ENCODE results near the gene TBX10. TPM values are rescaled to one million over a fixed set of nuclear protein-coding genes. Genes with fewer than 3 reads are reported as not detected.

Gene TBX10
- total and polyA plus RNA-seq, 4 donors = 0.12 to 0.43 TPM; not detected in 2

GRCh38 chr11:67607507-67607906, 32.1 kb downstream of the TBX10 start:
- WGBS = 38% methylated on average over 9 of the region's 9 CpGs
- TF ChIP-seq SP1 (IDR thresholded peaks at IDR 0.05) (no peak), HNF4A (conservative IDR thresholded peaks at IDR 0.05) (no peak), TAF1 (conservative IDR thresholded peaks at IDR 0.05) (no peak), FOXA2 (IDR thresholded peaks at IDR 0.05) (no peak), HNF4G (IDR thresholded peaks at IDR 0.05) (no peak), ZBTB33 (IDR thresholded peaks at IDR 0.05) (no peak), GABPA (IDR thresholded peaks at IDR 0.05 in 1 of 2, conservative IDR thresholded peaks at IDR 0.05 in 1 of 2) (no peak), MAX (IDR thresholded peaks at IDR 0.05) (no peak), CTCF (IDR thresholded peaks at IDR 0.05; ENCODE audit: low read depth, low read length, missing input control) (no peak), YY1 (IDR thresholded peaks at IDR 0.05) (no peak), NR2F2 (IDR thresholded peaks at IDR 0.05) (no peak), FOXA1 (IDR thresholded peaks at IDR 0.05) (no peak), RAD21 (IDR thresholded peaks at IDR 0.05) (no peak), EGR1 (IDR thresholded peaks at IDR 0.05; ENCODE audit: low read depth in 2 of 2) (no peak)
- no peak for DNase-seq (ENCODE audit: low spot score)

GRCh38 chr11:67606492-67607295, 32.9 kb downstream of the TBX10 start, which contains the start of gene NDUFV1:
TSS of gene NDUFV1 (plus strand) at chr11:67606936. CDS start at chr11:67607005, 69 bp downstream.
- Histone ChIP-seq H3K27me3 (ENCODE audit: control insufficient read depth in 4 of 4, insufficient read depth in 4 of 4, low read length in 3 of 4) (no peaks in the 10 kb centered on the region), H3K36me3 (ENCODE audit: control insufficient read depth in 4 of 4, insufficient read depth in 3 of 4, low read depth in 1 of 4, low read length in 3 of 4) (peaks cover 7 to 23% (median 13%) of the 10 kb centered on the region in 4 donors), H3K27ac (ENCODE audit: low read depth in 1 of 2, low read length in 2 of 2) (peak within 1 kb of the TSS; percentile 71 to 84), H3K4me1 (ENCODE audit: control insufficient read depth in 4 of 4, insufficient read depth in 4 of 4, low read length in 3 of 4) (peaks cover 10 to 24% (median 17%) of the 10 kb centered on the region in 4 donors), H3K9ac (ENCODE audit: low read depth in 1 of 2, low read length in 2 of 2) (peak within 1 kb of the TSS; percentile 62 to 95), H3K4me3 (ENCODE audit: low read depth in 1 of 3, low read length in 3 of 3) (peak within 1 kb of the TSS; percentile 86 to 93 (median 87)), H3K9me3 (ENCODE audit: control insufficient read depth in 4 of 4, low read length in 3 of 4) (no peaks in the 10 kb centered on the region)
- peak; percentile 94 for DNase-seq (ENCODE audit: low spot score)
- under 1% methylated on average over 69 of the region's 69 CpGs for WGBS
- TF ChIP-seq HNF4G (IDR thresholded peaks at IDR 0.05) = no peak
- TF ChIP-seq ATF3 (IDR thresholded peaks at IDR 0.05) = no peak
- peak; percentile 63 for TF ChIP-seq SP1 (IDR thresholded peaks at IDR 0.05)
- no peak for TF ChIP-seq ZBTB33 (IDR thresholded peaks at IDR 0.05)
- peak in 1 of 2 donors; percentile 91 for TF ChIP-seq GABPA (IDR thresholded peaks at IDR 0.05 in 1 of 2, conservative IDR thresholded peaks at IDR 0.05 in 1 of 2)
- no peak for TF ChIP-seq MAX (IDR thresholded peaks at IDR 0.05)
- TF ChIP-seq HNF4A (conservative IDR thresholded peaks at IDR 0.05) = peak in 1 of 2 donors; percentile 16
- TF ChIP-seq EGR1 (IDR thresholded peaks at IDR 0.05; ENCODE audit: low read depth in 2 of 2) = peak in 1 of 2 donors; percentile 17
- TF ChIP-seq RAD21 (IDR thresholded peaks at IDR 0.05) = peak; percentile 59 to 71
- TF ChIP-seq NR2F2 (IDR thresholded peaks at IDR 0.05) = no peak
- peak in 1 of 2 donors; percentile 10 for TF ChIP-seq JUND (IDR thresholded peaks at IDR 0.05)
- TF ChIP-seq YY1 (IDR thresholded peaks at IDR 0.05) = peak; percentile 77
- peak; percentile 58 for TF ChIP-seq CTCF (IDR thresholded peaks at IDR 0.05; ENCODE audit: low read depth, low read length, missing input control)
- TF ChIP-seq RXRA (IDR thresholded peaks at IDR 0.05) = peak; percentile 26 to 31
- TF ChIP-seq FOXA2 (IDR thresholded peaks at IDR 0.05) = no peak
- TF ChIP-seq FOXA1 (IDR thresholded peaks at IDR 0.05) = no peak

More at GRCh38 chr11:67607507-67607906, 32.1 kb downstream of the TBX10 start:
- Histone ChIP-seq H3K27me3 (ENCODE audit: control insufficient read depth in 4 of 4, insufficient read depth in 4 of 4, low read length in 3 of 4) (no peaks in the 10 kb centered on the region), H3K9ac (ENCODE audit: low read depth in 1 of 2, low read length in 2 of 2) (peak overlapping the region; percentile 24 to 95), H3K36me3 (ENCODE audit: control insufficient read depth in 4 of 4, insufficient read depth in 3 of 4, low read depth in 1 of 4, low read length in 3 of 4) (peaks cover 7 to 31% (median 16%) of the 10 kb centered on the region in 4 donors), H3K4me1 (ENCODE audit: control insufficient read depth in 4 of 4, insufficient read depth in 4 of 4, low read length in 3 of 4) (peaks cover 10 to 24% (median 17%) of the 10 kb centered on the region in 4 donors), H3K27ac (ENCODE audit: low read depth in 1 of 2, low read length in 2 of 2) (no peak overlapping the region), H3K4me3 (ENCODE audit: low read depth in 1 of 3, low read length in 3 of 3) (peak overlapping the region; percentile 86 to 93 (median 87)), H3K9me3 (ENCODE audit: control insufficient read depth in 4 of 4, low read length in 3 of 4) (no peaks in the 10 kb centered on the region)
